Measurements from ENCODE around the gene HNRNPF. TPM values are rescaled to one million over a fixed set of nuclear protein-coding genes. Genes with fewer than 3 reads are reported as not detected.
A peak's percentile ranks its signal among the peaks of the same experiment; 100 is the strongest.

Gene HNRNPF
- total and polyA plus RNA-seq, 2 of the 8 experiments (the other 6 are each of a cell fraction or from before 2014, with no cell fraction given), result 209 to 389 TPM

DNA sequence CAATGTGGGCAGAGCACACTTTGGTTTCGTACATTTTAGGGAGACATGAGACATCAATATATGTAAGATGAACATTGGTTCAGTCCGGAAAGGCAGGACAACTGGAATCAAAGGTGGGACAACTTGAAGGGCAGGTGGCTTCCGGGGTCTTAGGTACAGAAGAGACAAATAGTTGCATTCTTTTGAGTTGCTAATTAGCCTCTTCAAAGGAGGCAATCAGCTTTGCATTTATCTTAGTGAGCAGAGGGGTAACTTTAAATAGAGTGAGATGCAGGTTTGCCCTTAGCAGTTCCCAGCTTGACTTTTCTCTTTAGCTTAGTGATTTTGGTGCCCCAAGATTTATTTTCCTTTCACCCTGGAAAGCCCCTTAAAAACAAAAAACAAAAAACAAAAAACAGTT lies 49.2 kb upstream of the HNRNPF start:
- Histone ChIP-seq H4K8ac (ENCODE audit: extremely low read depth, insufficient read depth, low read length) (no peak overlapping the region), H2BK120ac (replicated peaks; ENCODE audit: low read depth, low read length) (no peak overlapping the region), H2AK5ac (ENCODE audit: low read depth, low read length) (no peak overlapping the region), H2BK20ac (ENCODE audit: low read length) (no peak overlapping the region), H3K23me2 (ENCODE audit: low read depth, low read length) (no peaks in the 10 kb centered on the region), H2BK5ac (ENCODE audit: low read depth, low read length) (no peak overlapping the region; the same call in 1 of the 2 replicates), H3K9me3 (ENCODE audit: insufficient read depth in 2 of 2, low read depth in 1 of 2, low read length in 1 of 2) (no peaks in the 10 kb centered on the region), H3K27me3 (replicated peaks in 1 of 4; ENCODE audit: control insufficient read depth in 3 of 4, extremely low read depth in 1 of 4, insufficient read depth in 3 of 4, low read length in 3 of 4) (no peaks in the 10 kb centered on the region), H3K79me2 (ENCODE audit: control insufficient read depth in 1 of 2, insufficient read depth in 2 of 2, low read length in 2 of 2) (no peaks in the 10 kb centered on the region; a peak in 1 of 4 replicates), H3K14ac (ENCODE audit: insufficient read length) (no peak overlapping the region), H3K23ac (ENCODE audit: insufficient read length) (no peak overlapping the region), H3K4me1 (replicated peaks in 1 of 4; ENCODE audit: control insufficient read depth in 3 of 4, insufficient read depth in 4 of 4, low read length in 3 of 4) (peaks cover 0 to 5% (median 1%) of the 10 kb centered on the region in 4 experiments; a peak in 4 of 7 replicates), H3K56ac (replicated peaks; ENCODE audit: insufficient read length, low read depth, low read length) (no peak overlapping the region), H4K91ac (replicated peaks; ENCODE audit: insufficient read length, low read length) (no peak overlapping the region), H3K4me3 (ENCODE audit: extremely low read depth in 1 of 4, insufficient read depth in 2 of 4, low read depth in 3 of 4, low read length in 4 of 4) (peak overlapping the region in 1 of 4 experiments; percentile 13; a peak in 1 of 8 replicates), H3K9ac (replicated peaks in 1 of 4; ENCODE audit: extremely low read depth in 1 of 4, low read depth in 3 of 4, low read length in 3 of 4) (no peak overlapping the region), H3K18ac (ENCODE audit: extremely low read depth, low read length) (no peak overlapping the region), H4K5ac (ENCODE audit: insufficient read length, low read depth, low read length) (no peak overlapping the region), H3K36me3 (ENCODE audit: control insufficient read depth in 2 of 4, insufficient read depth in 4 of 4, low read length in 3 of 4) (no peaks in the 10 kb centered on the region), H3K4me2 (ENCODE audit: insufficient read depth in 1 of 2, low read depth in 2 of 2, low read length in 2 of 2) (peak overlapping the region; percentile 4 to 53; a peak in 3 of 4 replicates), H2BK12ac (ENCODE audit: low read depth, low read length) (no peak overlapping the region), H2BK15ac (ENCODE audit: low read length) (no peak overlapping the region), H3K4ac (replicated peaks; ENCODE audit: insufficient read length, low read depth, low read length) (no peak overlapping the region), H4K20me1 (replicated peaks in 1 of 2; ENCODE audit: control insufficient read depth in 1 of 2, insufficient read depth in 2 of 2, low read length in 2 of 2) (no peaks in the 10 kb centered on the region), H2AFZ (ENCODE audit: low read length) (no peak overlapping the region), H3K79me1 (ENCODE audit: low read depth, low read length) (no peaks in the 10 kb centered on the region), H3K27ac (ENCODE audit: low read depth, low read length) (no peak overlapping the region)
- TF ChIP-seq MAFK (IDR thresholded peaks at IDR 0.05; ENCODE audit: low read depth, low read length) (no peak), RXRA (IDR thresholded peaks at IDR 0.05; ENCODE audit: insufficient read depth, low read depth, low read length) (no peak), KDM1A (IDR thresholded peaks at IDR 0.05; ENCODE audit: borderline replicate concordance, low read length) (no peak), NANOG (IDR thresholded peaks at IDR 0.05; ENCODE audit: insufficient read depth, low read depth, low read length, poor library complexity, severe bottlenecking) (peak; percentile 26), SP1 (IDR thresholded peaks at IDR 0.05; ENCODE audit: low read depth, low read length) (no peak), NRF1 (IDR thresholded peaks at IDR 0.05; ENCODE audit: low read depth, low read length) (no peak), HDAC2 (IDR thresholded peaks at IDR 0.05; ENCODE audit: borderline replicate concordance in 1 of 2, low read depth in 2 of 2, low read length in 2 of 2) (no peak)
- TF ChIP-seq, protein P1, sequence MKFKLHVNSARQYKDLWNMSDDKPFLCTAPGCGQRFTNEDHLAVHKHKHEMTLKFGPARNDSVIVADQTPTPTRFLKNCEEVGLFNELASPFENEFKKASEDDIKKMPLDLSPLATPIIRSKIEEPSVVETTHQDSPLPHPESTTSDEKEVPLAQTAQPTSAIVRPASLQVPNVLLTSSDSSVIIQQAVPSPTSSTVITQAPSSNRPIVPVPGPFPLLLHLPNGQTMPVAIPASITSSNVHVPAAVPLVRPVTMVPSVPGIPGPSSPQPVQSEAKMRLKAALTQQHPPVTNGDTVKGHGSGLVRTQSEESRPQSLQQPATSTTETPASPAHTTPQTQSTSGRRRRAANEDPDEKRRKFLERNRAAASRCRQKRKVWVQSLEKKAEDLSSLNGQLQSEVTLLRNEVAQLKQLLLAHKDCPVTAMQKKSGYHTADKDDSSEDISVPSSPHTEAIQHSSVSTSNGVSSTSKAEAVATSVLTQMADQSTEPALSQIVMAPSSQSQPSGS (IDR thresholded peaks at IDR 0.05; ENCODE audit: low read length), result no peak
- DNase-seq (ENCODE audit: low read depth in 1 of 2, low spot score in 2 of 2) (no peak), FAIRE-seq (no peak)
- ChIA-PET CTCF (ENCODE audit: partially characterized antibody) (interaction anchor here (0.6 to 1.9 kb wide), 13 partner anchors 9 to 553 kb away, joined by 3 to 6 read pairs (median 3); no protein-coding TSS in a partner anchor), POLR2A (ENCODE audit: partially characterized antibody) (interaction anchor here (0.6 to 1.9 kb wide), 7 partner anchors 21 to 248 kb away, joined by 3 to 9 read pairs (median 5); partner anchors contain the start of gene ZNF487)
- 56% methylated on average over 3 of the region's 3 CpGs; no CpG with 5 or more reads in 1 of the 2 experiments for WGBS, 2 experiments (ENCODE audit: extremely low coverage in 1 of 2, insufficient coverage in 1 of 2, insufficient read length in 1 of 2, insufficient replicate concordance in 2 of 2, low coverage in 1 of 2, low lambda C conversion rate in 2 of 2, missing lambda C conversion rate in 1 of 2)

Data from H1 (cell line).